AG04450 (cell line): Measurements from ENCODE around the gene CMC2. TPM values are rescaled to one million over a fixed set of nuclear protein-coding genes. Genes with fewer than 3 reads are reported as not detected.
A peak's percentile ranks its signal among the peaks of the same experiment; 100 is the strongest.

Experiments
- CTCF ChIA-PET: fragments of 300-600, 350-600 bp; formaldehyde crosslinking; extraction: SDS; loops from one replicate; lab custom pipeline; 2022; ENCODE audit warnings: antibody characterized with exemption, inconsistent platforms; lab: Charles Lee
- POLR2A ChIA-PET: fragments of 350-600 bp; formaldehyde crosslinking; extraction: SDS; loops from one replicate; lab custom pipeline; 2021; ENCODE audit warnings: antibody characterized with exemption, inconsistent platforms; lab: Yijun Ruan, JAX
- DNase-seq: peaks from one replicate; pipeline ENCODE4 v3.0.0-alpha.2; 2011; ENCODE audit warnings: low read depth, low spot score
- H3K27ac ChIP-seq: one replicate; pipeline ENCODE4 v1.5.1; 2012; ENCODE audit warnings: low read depth, low read length, control low read depth
- H3K27me3 ChIP-seq: one replicate; pipeline ENCODE4 v1.6.0; 2012; ENCODE audit warnings: low read length; ENCODE audit not compliant: control insufficient read depth, insufficient read depth
- H3K4me3 ChIP-seq: 2 replicates; pipeline ENCODE4 v1.5.1; 2011; ENCODE audit warnings: mild to moderate bottlenecking, low read depth, low read length, control low read depth
- H3K9me3 ChIP-seq: 2 replicates; pipeline ENCODE4 v1.5.1; 2012; ENCODE audit warnings: low read length; ENCODE audit not compliant: control insufficient read depth, insufficient read depth
- polyA plus RNA-seq: library from polyadenylated mRNA; depleted of rRNA; stranded (reverse); fragments of >200 nt; gene quantifications from 2 replicates; pipeline ENCODE4 v1.2.3, GENCODE V29; 2011
- TF ChIP-seq, protein P1 (sequence below): IDR thresholded peaks from 2 replicates; pipeline ENCODE4 v1.5.1; 2011; ENCODE audit warnings: low read depth, low read length, control low read depth, inconsistent platforms

The CMC2 gene
- polyA plus RNA-seq, 1 experiment: 85.2 TPM

DNA sequence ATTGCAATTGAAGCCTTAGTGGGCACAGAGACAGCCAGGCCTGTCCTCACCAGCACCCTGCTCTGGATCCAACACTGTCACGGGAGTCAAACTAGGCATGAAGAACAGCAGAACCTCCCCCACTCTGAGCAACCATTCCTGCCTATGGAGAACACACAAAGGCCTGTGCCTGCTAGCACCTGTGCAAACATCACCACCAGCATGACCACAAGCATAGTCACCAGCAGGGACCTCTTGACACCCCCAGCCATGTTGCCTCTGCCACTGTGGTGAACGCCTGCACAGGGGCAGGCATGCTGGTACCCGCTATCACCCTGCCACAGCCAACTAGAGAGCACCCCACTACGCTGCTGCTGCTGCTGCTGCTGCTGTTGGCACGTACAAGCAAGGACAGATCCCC lies 51.7 kb downstream of the CMC2 start:
- no peaks in the 10 kb centered on the region for H3K27me3 ChIP-seq
- DNase-seq: no peak
- no peak overlapping the region for H3K4me3 ChIP-seq
- ChIA-PET CTCF (no interaction called here), POLR2A (no interaction called here)
- H3K27ac ChIP-seq: no peak overlapping the region
- H3K9me3 ChIP-seq: no peaks in the 10 kb centered on the region
- TF ChIP-seq, protein P1, sequence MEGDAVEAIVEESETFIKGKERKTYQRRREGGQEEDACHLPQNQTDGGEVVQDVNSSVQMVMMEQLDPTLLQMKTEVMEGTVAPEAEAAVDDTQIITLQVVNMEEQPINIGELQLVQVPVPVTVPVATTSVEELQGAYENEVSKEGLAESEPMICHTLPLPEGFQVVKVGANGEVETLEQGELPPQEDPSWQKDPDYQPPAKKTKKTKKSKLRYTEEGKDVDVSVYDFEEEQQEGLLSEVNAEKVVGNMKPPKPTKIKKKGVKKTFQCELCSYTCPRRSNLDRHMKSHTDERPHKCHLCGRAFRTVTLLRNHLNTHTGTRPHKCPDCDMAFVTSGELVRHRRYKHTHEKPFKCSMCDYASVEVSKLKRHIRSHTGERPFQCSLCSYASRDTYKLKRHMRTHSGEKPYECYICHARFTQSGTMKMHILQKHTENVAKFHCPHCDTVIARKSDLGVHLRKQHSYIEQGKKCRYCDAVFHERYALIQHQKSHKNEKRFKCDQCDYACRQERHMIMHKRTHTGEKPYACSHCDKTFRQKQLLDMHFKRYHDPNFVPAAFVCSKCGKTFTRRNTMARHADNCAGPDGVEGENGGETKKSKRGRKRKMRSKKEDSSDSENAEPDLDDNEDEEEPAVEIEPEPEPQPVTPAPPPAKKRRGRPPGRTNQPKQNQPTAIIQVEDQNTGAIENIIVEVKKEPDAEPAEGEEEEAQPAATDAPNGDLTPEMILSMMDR: no peak

DNA sequence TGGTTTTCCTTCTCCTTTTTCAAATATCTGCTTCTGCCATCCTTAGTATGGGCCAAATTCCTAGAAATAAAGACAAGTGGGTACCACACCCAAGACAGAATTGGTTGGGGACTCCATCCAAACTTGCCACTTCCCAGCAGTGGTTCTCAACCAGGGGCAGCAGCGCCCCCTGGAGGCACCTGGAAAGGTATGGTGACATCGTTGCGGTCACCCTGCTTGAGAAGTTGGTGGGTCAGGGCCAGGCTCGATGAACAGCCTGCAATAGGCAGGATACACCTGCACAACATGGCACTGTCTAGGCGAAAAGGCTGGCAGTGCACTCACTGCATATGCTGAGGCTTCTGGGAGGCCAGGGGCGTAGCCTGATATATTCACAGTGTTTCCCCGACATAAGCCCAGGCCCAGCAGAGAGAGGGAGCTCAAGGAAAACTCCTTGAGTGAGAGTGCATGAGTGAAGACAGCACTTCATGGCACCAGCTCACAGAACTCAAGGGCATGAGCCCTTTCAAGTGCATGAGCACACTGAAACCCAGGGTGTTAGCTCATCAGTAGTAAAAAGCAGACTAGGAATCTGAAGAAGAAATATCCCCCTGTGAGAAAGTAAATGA lies 57.7 kb downstream of the CMC2 start:
- TF ChIP-seq, protein P1: peak; percentile 58
- Histone ChIP-seq H3K27ac (no peak overlapping the region), H3K27me3 (no peaks in the 10 kb centered on the region), H3K4me3 (no peak overlapping the region), H3K9me3 (no peaks in the 10 kb centered on the region)
- ChIA-PET POLR2A (no interaction called here), CTCF (interaction anchor here (0.7 to 1.7 kb wide), 5 partner anchors 9 to 45 kb away, joined by 3 to 7 read pairs (median 5); no protein-coding TSS in a partner anchor)
- DNase-seq: no peak

DNA sequence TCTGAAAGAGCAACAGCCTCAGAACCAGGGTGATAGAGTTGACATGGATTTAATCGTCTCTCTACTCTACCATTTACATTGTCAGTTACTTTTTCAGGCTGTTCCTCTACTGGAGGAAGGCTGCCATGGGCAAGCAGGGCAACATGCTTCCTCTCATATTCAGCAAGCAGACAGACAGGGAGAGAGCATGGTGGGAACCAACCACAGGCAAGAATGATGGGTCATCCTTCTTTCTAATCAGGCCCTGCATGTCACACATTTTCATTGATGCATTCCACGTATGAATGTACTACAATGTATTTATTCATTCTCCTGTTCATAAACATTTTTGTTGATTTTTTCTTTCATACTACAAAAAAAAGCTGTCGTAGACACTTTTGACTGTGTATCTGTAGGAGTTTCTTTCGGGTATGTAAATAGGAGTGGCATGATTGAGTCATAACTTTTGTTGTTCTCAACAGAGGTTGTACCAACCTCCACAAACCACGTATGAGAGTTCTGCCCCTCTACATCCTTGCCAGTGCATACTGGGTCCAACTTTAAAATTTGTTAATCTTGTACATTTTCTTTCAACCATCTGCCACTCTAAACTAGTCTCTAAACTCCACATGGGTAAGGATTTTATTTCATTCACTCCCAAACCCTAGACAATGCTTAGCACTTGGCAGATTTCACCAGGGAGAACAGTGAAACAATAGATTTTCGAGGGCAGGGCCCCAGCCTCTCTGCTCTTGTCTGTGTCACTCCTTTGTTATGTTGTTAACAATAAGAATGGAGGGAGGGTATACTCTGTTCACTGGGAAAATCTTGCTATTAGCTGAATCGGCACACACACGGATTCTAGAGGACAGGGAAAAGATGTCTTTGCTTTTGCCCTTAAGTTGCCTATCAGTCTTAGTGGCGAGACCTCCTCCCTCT lies 58.7 kb downstream of the CMC2 start:
- no peak overlapping the region for H3K27ac ChIP-seq
- H3K27me3 ChIP-seq: no peaks in the 10 kb centered on the region
- no peak overlapping the region for H3K4me3 ChIP-seq
- POLR2A ChIA-PET: no interaction called here
- no peak for DNase-seq
- TF ChIP-seq, protein P1: no peak
- CTCF ChIA-PET: interaction anchor here (0.7 to 1.7 kb wide), 4 partner anchors 8 to 42 kb away, joined by 3 to 7 read pairs (median 4); no protein-coding TSS in a partner anchor
- no peaks in the 10 kb centered on the region for H3K9me3 ChIP-seq

DNA sequence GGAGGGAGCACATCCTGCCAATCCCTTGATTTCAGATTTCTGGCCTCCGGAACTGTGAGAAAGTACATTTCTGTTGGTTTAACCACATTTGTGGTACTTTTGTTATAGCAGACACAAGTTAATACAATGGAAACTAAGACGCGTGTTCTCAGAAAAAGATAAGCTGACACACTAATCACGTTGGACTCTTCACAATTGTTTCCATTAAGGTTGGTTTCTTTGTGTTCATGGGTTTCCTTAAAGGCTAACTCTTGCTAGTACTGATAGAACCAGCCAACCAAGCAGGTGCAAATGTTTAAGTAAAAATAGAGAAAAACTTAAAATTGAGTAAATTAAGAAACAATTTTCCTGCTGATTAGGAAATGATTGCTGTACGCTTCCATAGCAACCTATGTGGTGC lies 59.4 kb downstream of the CMC2 start:
- Histone ChIP-seq H3K9me3 (no peaks in the 10 kb centered on the region), H3K27me3 (no peaks in the 10 kb centered on the region), H3K27ac (no peak overlapping the region), H3K4me3 (no peak overlapping the region)
- TF ChIP-seq, protein P1: no peak
- ChIA-PET CTCF (interaction anchor here (1.1 kb wide), 1 partner anchor 23 kb away, joined by 3 read pairs; no protein-coding TSS in a partner anchor), POLR2A (no interaction called here)
- no peak for DNase-seq

DNA sequence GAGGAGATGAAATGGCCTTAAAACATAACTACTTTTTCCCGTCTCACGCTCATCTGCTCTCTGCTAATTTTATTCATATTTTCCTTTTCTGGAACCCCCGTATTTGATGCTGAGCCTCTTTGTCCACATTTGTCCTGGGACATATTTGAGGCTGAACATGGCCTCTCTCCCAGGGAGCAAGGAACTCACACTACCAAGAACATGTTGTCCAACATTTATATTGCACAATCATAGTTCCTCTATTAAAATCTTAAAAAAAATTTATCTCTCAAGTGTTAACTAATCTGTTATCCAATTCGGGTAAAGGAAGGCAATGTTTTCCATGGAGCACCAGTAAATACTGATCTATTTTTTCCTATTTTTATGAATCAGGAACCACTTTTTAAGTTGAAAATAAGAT lies 60.2 kb downstream of the CMC2 start:
- CTCF ChIA-PET: no interaction called here
- no peak overlapping the region for H3K4me3 ChIP-seq
- no peak for DNase-seq
- no peaks in the 10 kb centered on the region for H3K27me3 ChIP-seq
- POLR2A ChIA-PET: no interaction called here
- H3K9me3 ChIP-seq: no peaks in the 10 kb centered on the region
- TF ChIP-seq, protein P1: no peak
- no peak overlapping the region for H3K27ac ChIP-seq
